SK-N-MC (cell line): ENCODE data around the gene PFKP.

Experiments
- EZH2 ChIP-seq: fragments of 200-600 bp; sonication (generic); IDR thresholded peaks from one replicate; pipeline ENCODE4 v1.6.1; 2017; ENCODE audit warnings: antibody characterized with exemption
- POLR2AphosphoS5 ChIP-seq: IDR thresholded peaks from 2 replicates; pipeline ENCODE4 v1.6.1; 2012; ENCODE audit warnings: mild to moderate bottlenecking, low read depth, low read length, borderline replicate concordance

GRCh38 chr10:3090388-3090787 is 23.0 kb downstream of the PFKP start:
- TF ChIP-seq POLR2AphosphoS5 (no peak), EZH2 (no peak)
